ENCODE measurements around the gene SELENON.
A peak's percentile ranks its signal among the peaks of the same experiment; 100 is the strongest.

The SELENON gene

DNA sequence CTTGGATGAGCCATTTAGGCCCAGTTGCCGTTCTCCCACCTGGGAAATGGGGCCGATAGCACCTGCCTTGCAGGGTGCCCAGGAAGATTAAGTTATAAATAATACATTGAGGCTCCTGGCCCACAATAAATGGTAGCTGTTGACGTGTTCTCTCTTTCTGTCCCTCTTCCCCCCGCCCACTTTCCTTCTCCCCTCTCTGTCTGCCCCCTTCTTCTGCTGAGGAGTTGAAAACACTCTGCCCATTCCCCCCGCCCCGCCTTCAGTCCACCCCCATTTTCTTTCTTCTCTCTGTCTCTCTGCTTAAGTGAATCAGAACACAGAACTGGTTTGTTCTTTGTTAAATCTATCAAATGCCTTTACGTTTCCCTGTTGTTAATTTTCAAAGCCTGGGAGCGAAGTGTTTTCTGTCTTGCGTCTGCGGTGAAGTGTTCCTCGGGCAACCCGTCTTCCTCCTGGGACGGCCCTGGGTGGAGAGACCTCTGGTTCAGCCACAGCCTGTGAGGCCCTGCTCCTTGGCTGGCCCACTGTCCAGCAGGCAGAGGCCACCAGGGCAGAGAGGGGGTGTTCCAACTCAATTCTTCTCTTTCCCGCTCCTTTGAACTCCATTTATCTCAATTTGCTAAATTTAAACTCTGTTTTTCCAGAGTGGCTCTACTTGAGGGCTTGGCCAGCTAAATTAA lies 29.3 kb upstream of the SELENON start:
- no peak for DNase-seq (ENCODE audit: low read depth in 2 of 2)

DNA sequence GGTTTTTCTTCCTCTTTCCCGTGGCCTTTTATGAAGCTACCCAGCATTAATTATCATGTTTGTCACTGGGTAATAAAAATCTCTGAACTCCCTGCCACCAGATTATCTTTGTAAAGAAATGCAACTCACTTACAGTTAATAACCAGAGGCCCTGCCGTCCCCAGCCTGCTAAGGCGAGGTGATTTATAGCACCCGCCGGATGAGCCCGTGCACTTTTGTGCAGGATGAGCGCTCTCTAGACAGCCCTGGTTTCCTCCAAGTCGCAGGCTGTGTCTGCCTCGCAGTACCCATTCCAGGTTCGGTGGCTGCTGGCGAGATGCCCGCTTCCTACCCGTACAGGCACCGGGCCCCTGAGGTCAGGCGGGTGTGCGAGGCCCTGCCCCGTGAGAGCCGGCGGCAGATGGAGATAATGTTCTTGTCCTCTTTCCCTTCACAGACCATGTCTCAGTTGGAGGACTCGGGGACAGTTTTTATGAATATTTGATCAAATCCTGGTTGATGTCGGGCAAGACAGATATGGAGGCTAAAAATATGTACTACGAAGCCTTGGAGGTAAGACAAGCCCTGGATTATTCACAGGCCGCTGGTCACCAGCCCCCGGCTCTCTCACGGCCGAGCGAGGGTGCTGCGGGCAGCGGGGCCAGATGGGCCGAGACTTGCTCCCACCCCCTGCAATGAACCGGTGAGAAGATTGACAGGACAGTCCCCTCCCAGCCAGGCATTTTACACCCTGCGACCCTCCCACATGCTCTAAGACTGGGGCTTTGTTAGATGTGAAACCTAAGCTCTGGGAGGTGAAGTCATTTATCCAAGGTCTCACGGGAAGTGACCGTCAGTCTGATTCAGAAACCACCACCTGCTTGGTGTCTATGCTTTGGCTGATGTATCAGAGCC lies 28.5 kb upstream of the SELENON start:
- DNase-seq (ENCODE audit: low read depth in 2 of 2): no peak

DNA sequence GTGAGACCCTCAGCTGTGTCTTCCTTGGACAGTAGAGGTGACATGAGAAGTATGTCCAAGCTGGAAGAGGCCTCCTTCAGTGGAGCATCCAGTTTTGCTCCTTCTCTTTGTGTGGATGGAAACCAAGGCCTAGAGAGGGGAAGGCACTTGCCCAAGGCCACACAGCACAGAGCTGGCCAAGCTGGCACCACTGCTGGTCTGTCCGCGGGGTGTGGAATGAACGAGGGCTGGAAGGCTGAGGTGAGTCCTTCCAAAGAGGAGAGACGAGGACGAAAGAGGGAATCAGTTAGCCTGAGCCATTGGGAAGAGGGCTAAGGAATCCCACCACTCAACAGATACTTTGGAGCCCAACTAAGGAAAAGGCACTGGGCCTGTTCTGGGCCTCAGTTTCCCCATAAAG lies 27.8 kb upstream of the SELENON start:
- DNase-seq (ENCODE audit: low read depth in 2 of 2): no peak

DNA sequence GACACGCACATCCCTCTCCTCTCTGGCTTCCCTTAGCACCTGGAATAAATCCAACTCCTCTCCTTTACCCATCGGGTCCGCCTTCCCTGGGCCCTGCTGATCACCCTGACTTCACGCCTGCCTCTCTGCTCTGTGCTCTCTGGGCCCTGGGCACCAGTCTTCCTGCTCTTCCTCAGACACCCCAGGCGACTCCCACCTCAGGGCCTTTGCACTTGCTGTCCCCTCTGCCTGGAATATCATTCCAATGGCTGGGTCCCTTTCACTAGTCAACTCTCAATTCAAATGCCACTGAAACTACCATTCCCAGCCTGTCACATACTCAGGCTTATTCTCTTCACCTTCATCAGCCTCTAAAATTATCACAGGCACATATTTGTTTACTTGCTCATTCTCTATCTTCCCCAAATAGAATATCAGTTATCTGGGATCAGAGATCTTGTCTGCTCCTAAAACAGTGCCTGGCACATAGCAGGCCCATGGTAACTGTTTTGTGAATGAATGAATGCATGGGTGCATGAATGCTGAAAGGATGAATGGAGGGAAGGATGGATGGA lies 27.2 kb upstream of the SELENON start:
- no peak for DNase-seq (ENCODE audit: low read depth in 2 of 2)

DNA sequence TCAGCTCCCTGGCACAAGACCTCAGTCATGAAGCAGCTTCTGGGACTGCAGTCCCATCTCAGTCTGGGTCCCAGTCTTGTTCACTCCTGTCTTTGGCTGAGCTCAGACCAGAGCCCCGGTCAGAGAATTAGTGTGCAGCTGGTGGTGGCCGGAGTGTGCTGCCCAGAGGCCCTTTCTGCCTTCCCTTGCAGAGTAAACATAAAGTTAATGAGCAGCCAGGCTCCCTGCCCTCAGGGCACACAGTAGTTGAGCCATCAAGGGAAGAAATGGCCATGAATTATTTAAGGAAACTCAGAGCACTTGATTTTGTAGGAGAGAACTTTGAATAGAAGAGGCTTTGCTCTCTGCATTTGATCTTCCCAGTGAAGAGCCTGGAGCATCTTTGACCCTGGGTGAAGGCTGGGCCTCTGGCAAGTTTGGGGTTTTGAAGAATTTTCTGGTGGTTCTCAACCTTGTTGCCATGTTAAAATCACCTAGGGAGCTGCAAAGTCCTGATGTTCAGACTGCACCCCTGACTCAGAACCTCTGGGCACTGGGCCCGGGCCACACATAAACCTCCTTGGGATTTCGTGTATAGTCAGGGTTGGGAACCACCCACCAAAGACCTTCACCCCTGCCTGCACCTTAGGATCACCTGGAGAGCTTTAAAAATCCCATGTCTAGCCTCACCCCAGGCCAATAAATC lies 26.4 kb upstream of the SELENON start:
- DNase-seq (ENCODE audit: low read depth in 2 of 2): no peak

DNA sequence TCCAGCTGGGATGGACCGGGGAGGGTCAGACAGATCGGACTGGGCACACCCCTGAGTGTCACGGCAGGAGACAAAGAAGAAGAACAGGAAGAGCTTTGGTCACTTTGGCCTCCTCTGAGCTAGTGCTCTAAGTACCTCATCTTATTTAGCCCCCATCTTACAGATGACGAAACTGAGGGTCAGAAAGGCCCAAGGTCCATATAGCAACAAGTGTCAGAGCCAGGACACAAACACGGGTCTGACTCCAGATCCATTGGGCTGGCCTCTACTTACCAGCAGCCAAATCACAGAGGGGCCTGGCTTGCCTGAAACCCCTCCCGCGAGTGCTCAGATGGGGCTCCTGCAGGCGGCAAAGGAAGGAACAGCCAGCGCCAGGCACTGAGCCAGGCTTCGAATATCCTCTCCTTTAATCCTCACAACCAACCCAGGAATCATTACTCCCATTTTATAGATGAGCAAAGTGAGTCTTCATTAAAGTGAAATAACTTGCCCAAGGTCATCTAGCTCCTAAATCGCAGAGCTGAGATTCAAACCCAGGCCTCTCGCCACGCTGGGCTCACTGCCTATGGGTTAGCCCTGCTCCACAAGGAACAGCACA lies 25.7 kb upstream of the SELENON start:
- no peak for DNase-seq (ENCODE audit: low read depth in 2 of 2)

DNA sequence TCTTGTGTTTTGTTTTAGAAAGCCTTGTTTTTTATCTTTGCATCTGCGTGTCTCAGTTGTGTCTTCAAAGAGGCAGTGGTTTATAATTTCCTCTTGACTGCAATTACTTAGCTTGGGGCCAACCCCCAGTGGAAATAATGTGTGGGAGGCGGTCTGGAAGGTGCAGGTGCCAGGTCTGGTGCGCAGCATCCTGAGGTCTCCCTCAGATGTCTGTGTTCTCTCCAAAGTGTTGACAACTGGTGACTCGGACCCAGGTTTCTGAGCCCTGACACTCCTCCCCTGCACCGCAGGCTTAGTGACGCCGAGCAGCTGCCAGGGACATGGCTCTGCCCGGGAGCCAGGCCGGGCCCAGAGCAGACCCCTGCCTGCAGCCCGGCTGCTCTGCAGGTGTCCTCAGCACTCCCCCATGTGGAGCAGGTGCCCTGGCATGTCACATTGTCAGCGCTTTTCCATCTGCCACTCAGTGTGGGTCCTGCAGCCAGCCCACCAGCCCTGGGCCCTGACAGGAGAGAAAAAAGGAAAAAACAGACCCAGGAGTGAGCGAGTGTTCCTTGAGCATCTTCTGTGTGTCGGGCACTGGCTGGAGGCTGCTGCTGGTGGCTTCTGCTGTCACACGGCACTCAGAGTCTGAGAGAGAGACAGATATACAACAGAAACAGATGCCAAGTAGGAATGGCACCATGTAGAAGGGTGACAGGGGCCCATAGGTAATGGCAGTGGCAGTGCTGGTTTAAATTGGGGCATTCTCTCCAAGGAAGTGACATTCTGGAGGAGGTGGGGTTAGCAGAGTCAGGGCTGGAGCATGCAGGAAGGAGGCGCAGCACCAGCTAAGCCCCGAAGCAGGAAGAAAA lies 24.8 kb upstream of the SELENON start:
- peak; percentile 56 to 62 for DNase-seq (ENCODE audit: low read depth in 2 of 2)

DNA sequence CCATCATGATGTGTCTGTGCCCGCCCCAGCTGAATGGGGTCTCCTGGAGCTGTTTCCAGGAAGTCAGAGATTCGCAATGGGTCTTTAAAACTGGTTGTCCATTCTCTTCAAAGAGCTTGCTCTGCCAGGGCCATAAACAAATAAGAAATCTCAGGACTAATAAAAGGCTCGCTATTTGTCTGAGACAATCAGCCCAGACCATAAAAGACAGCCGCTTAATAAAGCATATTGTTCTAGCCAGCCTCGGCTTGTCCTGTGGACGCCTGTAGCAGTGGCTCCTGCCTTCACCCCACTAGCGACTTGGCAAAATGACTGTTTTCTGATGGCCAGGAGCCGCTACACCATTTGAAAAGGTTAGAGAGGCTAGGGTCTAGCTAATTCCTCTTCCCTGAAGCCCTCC lies 20.6 kb upstream of the SELENON start:
- DNase-seq (ENCODE audit: low read depth in 2 of 2): no peak

DNA sequence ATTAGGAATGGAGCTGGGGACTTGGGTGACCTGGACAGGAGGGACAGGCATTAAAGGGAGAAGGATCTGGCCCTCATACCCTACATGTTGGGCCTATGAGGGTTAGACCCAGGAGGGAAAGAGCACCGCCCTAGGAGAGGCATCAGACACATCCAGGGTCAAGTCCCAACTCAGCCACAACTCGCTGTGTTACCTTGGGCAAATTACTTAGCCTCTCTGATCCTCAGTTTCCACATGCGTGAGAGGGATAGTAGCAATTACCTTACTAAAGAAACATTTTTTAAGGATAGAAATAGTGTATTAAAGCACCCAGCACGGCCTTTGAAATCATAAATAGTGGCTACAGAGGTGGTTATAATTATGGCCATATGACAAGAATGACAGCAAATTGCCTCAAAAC lies 20.1 kb upstream of the SELENON start:
- DNase-seq (ENCODE audit: low read depth in 2 of 2): no peak

DNA sequence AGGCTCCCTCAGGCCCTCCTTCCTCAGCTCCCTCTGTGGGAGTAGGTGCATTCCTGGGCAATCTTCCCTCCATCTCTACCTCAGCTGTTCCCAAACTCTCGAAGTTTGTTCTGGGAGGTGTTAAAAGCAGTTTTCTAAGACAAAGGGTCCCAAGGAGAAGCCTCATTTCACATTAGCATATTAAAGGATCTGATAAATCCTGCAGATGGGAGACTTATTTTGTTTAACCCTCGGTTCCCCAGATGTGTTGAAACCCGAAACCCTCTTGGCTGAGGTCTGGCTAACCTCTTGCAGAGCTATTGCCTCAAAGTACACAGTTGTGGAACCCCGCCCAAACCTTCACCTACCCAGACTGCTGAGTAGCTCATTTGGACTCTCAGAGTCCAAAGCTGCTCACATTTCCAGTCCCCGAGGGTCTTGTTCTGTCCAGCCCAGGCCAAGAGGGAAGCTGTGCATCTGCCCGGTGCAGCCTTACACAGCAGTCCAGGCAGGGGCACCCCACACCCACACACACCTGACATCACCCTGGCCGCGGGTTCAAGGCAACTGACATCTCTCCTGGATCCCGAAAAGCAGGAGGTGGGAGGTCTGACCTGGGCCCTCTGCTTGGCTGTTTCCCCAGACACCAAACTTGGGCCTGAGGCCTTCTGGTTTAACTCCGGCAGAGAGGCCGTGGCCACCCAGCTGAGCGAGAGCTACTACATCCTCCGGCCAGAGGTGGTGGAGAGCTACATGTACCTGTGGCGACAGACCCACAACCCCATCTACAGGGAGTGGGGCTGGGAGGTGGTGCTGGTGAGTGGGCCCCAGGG lies 19.5 kb upstream of the SELENON start:
- DNase-seq (ENCODE audit: low read depth in 2 of 2): no peak

DNA sequence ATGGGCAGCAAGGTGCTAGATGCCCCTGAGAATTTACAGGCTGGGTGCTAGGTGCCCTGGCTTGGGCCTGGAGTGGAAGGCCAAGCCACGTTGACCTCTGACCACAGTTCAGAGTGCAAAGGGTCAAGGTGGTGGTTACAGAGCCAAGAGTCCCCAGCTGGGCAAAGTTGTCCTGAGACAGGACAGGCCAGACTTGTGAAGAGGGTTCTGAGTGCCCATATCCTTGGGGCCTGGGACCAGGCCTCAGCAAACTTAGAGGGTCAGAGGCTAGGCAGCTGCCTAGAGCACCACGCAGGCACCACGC lies 18.9 kb upstream of the SELENON start:
- DNase-seq (ENCODE audit: low read depth in 2 of 2): no peak

DNA sequence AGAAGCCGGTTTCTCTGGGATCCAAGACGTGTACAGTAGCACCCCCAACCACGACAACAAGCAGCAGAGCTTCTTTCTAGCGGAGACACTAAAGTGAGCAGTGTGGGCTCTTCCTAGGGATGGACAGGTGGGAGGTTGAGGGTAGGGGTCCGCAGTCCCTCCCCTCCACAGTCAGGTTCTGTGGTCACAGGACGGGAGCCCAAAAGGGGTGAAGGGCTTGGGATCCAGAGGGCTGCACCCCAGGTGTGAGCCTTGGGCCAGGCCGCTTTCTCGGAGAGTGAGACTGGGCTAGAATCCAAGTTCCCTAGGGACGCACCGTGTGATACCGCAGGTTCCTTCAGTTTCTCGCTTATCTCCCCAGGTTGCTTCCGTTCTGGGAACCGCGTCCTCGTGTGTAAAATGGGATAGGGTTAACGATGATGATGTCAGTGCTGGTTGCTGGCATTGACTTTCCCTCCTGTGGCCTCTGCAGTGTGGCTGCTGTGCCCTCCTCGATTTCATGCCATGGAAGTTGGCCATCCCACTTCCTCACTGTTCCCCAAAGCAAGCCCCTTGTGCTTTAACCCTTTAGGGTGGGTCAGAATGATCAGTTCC lies 17.3 kb upstream of the SELENON start:
- DNase-seq (ENCODE audit: low read depth in 2 of 2): no peak

DNA sequence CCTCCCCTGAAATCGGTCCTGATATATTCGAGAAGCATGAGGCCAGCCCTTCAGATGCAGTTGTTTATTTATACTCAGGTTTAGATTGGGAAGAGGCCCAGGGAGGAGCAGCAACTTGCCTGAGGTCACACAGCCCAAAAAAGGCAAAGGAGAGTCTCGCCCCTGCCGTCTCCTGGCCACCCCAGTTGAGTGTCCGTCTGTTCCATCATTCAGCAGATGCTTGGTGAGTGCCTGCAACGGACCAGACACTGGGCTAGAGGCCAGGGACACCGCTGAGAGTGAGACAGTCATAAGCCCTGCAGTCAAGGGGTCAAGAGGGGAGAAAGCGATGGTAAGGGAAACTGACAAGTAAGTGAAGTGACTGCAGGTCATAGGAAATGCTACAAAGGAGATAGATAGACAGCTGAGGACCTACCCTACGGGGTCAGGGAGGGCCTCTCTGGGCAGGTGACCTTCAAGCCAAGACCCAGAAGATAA lies 15.4 kb upstream of the SELENON start:
- DNase-seq (ENCODE audit: low read depth in 2 of 2): no peak

DNA sequence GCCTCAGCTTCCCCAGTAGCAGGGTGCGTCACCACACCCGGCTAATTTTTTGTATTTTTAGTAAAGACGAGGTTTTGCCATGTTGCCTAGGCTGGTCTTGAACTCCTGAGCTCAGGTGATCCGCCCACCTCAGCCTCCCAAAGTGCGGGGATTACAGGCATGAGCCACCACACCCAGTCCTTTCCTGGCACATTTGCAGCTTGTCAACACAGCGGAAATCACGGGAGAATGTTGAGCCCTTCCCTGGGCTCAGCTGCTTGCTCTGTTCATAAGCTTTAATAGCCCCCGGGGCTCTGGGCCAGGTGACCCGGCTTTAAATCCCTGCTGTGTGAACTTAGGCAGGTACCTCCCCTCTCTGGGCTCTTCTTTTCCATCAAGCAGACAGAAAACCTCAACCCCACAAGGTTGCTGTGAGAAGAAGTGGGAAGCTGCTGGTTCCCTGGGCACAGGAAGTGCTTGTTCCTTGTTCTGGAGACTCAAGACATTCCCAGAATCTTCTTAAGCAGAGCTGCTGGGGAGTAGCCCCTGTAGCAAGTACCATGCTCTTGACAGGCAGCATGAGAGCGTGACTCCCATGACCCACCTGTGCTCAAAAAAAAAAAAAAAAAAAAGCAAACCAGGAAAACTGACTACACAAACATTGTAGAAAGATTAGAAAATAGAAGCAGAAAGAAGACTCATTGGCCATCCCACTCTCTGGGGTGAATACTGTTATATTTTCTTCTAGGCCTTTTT lies 14.5 kb upstream of the SELENON start:
- DNase-seq (ENCODE audit: low read depth in 2 of 2): no peak

DNA sequence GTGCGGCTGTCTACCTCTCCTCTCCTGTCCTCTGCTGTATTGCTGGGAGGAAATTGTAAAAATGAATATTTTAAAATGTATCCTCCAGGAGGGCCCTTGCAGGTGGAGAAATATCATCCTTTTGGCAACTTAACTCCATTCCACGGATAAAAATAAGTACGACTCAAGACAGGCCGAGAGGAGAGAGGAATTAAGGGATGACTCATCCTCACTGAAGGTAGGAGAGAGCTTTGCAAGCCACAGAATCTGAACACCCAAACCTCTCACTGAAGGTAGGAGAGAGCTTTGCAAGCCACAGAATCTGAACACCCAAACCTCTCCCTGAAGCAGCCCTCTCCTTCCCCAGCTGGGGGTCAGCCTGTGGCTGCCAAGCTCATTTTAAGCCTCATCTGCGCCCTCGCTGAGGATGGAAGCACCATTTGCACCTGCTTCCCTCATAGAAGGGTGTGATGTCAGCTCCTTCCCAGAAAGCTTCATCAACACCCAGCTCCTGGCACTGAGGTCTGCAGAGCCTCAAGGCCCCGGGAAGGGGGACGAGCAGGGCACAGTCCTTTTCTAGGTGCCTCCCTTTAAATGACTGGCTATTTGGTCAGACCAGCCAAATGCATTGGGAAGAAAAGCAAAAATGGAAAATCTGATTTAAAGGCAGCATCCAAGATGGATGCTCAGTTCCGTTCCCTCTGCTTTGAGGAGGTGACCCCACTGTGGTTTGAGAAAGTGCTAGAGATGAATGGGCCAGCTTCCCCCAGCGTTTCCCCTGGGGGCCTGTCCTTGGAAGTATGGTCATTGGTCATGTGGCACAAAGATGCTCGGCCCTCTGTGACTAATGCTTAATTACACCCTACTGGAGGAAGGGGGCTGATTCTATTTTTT lies 12.9 kb upstream of the SELENON start:
- DNase-seq (ENCODE audit: low read depth in 2 of 2): no peak

DNA sequence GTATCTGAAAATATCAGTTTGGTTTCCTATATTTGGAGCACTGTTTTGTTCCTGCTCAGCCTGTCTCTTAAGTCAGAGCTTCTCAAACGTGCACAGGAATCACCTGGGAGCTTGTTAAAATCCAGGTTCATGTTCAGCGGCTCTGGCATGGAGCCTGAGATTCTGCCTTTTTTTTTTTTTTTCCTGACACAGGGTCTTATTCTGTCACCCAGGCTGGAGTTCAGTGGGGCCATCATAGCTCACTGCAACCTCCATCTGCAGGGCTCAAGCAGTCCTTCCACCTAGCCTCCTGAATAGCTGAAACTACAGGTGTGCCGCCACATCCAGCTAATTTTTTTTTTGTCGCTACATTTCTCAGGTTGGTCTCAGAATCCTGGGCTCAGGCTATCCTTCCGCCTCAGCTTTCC lies 12.2 kb upstream of the SELENON start:
- DNase-seq (ENCODE audit: low read depth in 2 of 2): no peak

DNA sequence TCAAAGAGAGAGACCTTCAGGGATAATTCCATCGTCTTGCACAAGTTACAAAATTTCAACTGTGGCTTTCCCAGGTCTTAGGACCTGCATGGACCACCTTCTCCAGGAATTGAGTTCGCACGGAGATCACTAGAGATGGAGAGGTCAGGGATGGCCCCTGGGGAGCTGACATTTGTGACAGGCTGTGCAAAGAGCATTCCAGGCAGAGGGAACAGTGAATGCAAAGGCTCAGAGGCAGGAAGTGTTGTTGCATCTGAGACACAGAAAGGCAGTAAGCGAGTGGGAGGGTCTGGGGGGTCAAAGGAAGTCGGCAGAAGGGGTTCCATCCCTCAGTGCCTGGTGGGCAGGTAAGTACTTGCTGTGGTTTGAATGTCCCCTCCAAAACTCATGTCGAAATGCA lies 9.5 kb upstream of the SELENON start:
- no peak for DNase-seq (ENCODE audit: low read depth in 2 of 2)

DNA sequence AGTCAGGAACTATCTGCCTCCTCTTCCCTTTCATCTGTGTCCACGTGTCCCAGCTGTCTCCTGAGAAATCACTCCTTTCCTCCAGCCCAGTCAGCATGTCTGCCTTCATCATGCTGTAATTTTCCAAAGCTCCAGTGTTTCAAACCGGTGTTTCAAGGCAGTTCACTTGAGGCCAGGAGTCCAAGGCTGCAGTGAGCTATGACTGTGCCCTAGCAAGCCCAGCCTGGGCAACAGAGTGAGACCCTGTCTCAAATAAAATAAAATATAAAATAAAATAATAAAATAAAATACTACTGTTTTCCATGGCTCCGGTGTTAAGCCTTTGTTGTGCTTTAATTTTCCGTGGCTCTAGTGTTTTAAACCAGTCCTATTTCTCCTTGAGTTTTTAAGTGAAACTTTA lies 7.9 kb upstream of the SELENON start:
- no peak for DNase-seq (ENCODE audit: low read depth in 2 of 2)

All from stimulated activated CD8-positive, alpha-beta memory T cell treated with anti-CD3 and anti-CD28 coated beads, Interleukin-7, amount 100 ng/mL, for 1 hour (primary cell).